Measurements from ENCODE around the gene MOGAT3. TPM values are rescaled to one million over a fixed set of nuclear protein-coding genes. Genes with fewer than 3 reads are reported as not detected.

The MOGAT3 gene
- total and polyA plus RNA-seq, 9 of the 15 experiments (the other 6 are each of a cell fraction or from before 2014, with no cell fraction given) = 0.07 to 0.17 (median 0.13) TPM; not detected in 6

DNA sequence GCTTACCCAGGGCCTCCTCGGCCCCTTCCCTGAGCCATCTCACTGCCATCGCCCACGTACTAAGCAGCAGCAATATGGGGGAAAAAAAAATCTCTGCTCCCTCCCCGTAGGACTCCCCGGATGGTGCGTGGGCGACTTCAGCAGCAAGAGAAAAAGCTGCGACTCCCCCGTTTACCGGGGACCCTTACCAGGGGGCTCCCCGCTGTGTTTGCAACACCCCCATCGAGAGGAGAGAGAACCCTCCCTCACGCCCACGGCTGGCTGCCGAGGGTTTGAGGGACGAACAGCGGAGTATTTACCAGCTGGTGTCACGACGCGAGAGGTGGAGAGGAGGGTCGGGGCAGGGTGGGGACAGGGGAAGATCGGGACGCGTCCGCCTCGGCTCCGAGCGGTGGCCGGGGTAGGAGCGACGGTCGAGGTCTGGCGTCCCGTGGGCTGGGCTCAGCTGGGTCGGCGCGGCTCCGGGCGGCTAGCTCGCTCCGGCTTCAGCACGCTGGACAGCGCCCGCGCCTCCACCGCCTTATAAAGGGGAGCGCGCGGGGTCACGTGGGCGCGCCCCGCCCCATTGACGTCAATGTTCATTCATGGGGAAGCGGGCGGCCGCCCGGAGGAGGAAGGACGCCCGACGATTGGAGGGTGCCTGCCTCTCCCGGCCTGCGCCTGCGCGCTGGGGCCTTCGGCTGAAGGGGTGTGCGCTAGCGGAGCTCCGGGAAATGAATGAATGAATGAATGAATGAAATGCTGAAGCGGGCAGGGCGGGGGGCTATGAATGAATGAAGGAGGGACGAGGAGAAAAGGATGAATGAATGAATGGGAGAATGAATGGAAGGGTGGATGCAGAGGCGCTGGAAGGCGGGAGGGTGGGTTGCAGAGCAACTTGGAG is 35.5 kb downstream of the MOGAT3 start, which contains the start of gene VGF (continued):
- TF ChIP-seq THRAP3 (IDR thresholded peaks at IDR 0.05; ENCODE audit: borderline replicate concordance) (no peak), CREB3L1 (IDR thresholded peaks at IDR 0.05; ENCODE audit: borderline replicate concordance, low read depth) (no peak), SREBF2 (CRISPR knock-in tag; IDR thresholded peaks at IDR 0.05) (peak; percentile 53; the same call in 1 of the 2 replicates), CREB1 (IDR thresholded peaks at IDR 0.05) (peak; percentile 84), CREB1 (CRISPR knock-in tag; IDR thresholded peaks at IDR 0.05) (peak; percentile 93), ZBTB8A (IDR thresholded peaks at IDR 0.05; ENCODE audit: partially characterized antibody) (no peak), SP1 (CRISPR knock-in tag; IDR thresholded peaks at IDR 0.05) (peak; percentile 91), DACH1 (IDR thresholded peaks at IDR 0.05; ENCODE audit: partially characterized antibody) (peak; percentile 76), TAF9B (IDR thresholded peaks at IDR 0.05; ENCODE audit: partially characterized antibody) (no peak), IFI16 (CRISPR knock-in tag; IDR thresholded peaks at IDR 0.05) (no peak), ZNF347 (CRISPR knock-in tag; IDR thresholded peaks at IDR 0.05; ENCODE audit: low read depth) (no peak), XRCC5 (IDR thresholded peaks at IDR 0.05; ENCODE audit: low read depth, low read length) (peak; percentile 70), ARID1B (IDR thresholded peaks at IDR 0.05) (no peak), PYGO2 (tag; IDR thresholded peaks at IDR 0.05) (no peak), TOE1 (IDR thresholded peaks at IDR 0.05; ENCODE audit: borderline replicate concordance) (peak; percentile 96), TOE1 (CRISPR knock-in tag; IDR thresholded peaks at IDR 0.05; ENCODE audit: borderline replicate concordance, low read depth) (peak; percentile 97; the same call in 1 of the 2 replicates), MTA3 (IDR thresholded peaks at IDR 0.05; ENCODE audit: borderline replicate concordance) (peak; percentile 97), ZNF133 (CRISPR knock-in tag; IDR thresholded peaks at IDR 0.05) (no peak), PML (IDR thresholded peaks at IDR 0.05; ENCODE audit: low read length) (no peak), ZNF584 (CRISPR knock-in tag; IDR thresholded peaks at IDR 0.05; ENCODE audit: low read depth) (peak; percentile 83; the same call in 1 of the 2 replicates), TEAD2 (tag; IDR thresholded peaks at IDR 0.05) (no peak)
- TF ChIP-seq, protein P1, sequence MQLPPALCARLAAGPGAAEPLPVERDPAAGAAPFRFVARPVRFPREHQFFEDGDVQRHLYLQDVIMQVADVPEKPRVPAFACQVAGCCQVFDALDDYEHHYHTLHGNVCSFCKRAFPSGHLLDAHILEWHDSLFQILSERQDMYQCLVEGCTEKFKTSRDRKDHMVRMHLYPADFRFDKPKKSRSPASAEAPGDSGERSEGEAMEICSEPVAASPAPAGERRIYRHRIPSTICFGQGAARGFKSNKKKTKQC (CRISPR knock-in tag; IDR thresholded peaks at IDR 0.05) = peak; percentile 99
- TF ChIP-seq, protein P2, sequence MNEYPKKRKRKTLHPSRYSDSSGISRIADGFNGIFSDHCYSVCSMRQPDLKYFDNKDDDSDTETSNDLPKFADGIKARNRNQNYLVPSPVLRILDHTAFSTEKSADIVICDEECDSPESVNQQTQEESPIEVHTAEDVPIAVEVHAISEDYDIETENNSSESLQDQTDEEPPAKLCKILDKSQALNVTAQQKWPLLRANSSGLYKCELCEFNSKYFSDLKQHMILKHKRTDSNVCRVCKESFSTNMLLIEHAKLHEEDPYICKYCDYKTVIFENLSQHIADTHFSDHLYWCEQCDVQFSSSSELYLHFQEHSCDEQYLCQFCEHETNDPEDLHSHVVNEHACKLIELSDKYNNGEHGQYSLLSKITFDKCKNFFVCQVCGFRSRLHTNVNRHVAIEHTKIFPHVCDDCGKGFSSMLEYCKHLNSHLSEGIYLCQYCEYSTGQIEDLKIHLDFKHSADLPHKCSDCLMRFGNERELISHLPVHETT (CRISPR knock-in tag; conservative IDR thresholded peaks at IDR 0.05 in 1 of 2, IDR thresholded peaks at IDR 0.05 in 1 of 2) = peak; percentile 27 to 86; a peak in 2 of 4 replicates
- TF ChIP-seq, protein P3, sequence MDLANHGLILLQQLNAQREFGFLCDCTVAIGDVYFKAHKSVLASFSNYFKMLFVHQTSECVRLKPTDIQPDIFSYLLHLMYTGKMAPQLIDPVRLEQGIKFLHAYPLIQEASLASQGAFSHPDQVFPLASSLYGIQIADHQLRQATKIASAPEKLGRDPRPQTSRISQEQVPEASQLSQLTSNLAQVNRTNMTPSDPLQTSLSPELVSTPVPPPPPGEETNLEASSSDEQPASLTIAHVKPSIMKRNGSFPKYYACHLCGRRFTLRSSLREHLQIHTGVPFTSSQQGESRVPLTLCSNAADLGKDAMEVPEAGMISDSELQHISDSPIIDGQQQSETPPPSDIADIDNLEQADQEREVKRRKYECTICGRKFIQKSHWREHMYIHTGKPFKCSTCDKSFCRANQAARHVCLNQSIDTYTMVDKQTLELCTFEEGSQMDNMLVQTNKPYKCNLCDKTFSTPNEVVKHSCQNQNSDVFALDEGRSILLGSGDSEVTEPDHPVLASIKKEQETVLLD (IDR thresholded peaks at IDR 0.05) = peak; percentile 96

All from K562 (cell line).